ENCODE data around the gene EPHB2. TPM values are rescaled to one million over a fixed set of nuclear protein-coding genes. Genes with fewer than 3 reads are reported as not detected.

Gene EPHB2
- total and polyA plus RNA-seq, 2 of the 8 experiments (the other 6 are each of a cell fraction or from before 2014, with no cell fraction given): 15.8 to 17.2 TPM

DNA sequence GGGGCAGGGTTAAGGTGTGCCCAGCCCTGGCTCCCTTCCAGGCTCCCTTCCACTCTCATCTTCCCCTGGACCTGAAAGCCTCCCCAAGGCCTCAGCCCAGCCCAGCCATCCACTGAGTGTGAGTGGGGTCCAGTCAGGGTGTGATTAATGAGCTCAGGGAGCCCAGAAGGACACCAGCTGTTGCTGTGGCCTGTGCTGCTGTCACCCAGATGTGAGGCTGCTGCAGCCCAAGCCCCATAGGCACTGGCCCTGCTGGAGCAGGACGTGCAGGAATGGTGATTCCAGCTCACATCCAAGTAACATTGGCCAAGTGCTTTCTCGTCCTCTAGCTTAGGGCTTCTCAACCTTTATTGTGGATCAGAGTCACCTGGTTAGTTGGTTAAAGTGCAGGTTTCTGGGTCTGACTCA is 77.6 kb downstream of the EPHB2 start:
- no peak overlapping the region for H2AK5ac ChIP-seq (ENCODE audit: low read depth, low read length)
- no peak overlapping the region for H4K8ac ChIP-seq (ENCODE audit: extremely low read depth, insufficient read depth, low read length)
- H3K4ac ChIP-seq (replicated peaks; ENCODE audit: insufficient read length, low read depth, low read length): no peak overlapping the region
- no peaks in the 10 kb centered on the region for H4K20me1 ChIP-seq (replicated peaks in 1 of 2; ENCODE audit: control insufficient read depth in 1 of 2, insufficient read depth in 2 of 2, low read length in 2 of 2)
- peaks cover 0 to 15% (median 6%) of the 10 kb centered on the region in 4 experiments; a peak in 5 of 7 replicates for H3K4me1 ChIP-seq (replicated peaks in 1 of 4; ENCODE audit: control insufficient read depth in 3 of 4, insufficient read depth in 4 of 4, low read length in 3 of 4)
- peak overlapping the region; percentile 72; the same call in 1 of the 2 replicates for H2BK15ac ChIP-seq (ENCODE audit: low read length)
- no peaks in the 10 kb centered on the region; the same call in 1 of the 2 replicates for H3K23me2 ChIP-seq (ENCODE audit: low read depth, low read length)
- no peak overlapping the region for H3K18ac ChIP-seq (ENCODE audit: extremely low read depth, low read length)
- no peak overlapping the region for H3K27ac ChIP-seq (ENCODE audit: low read depth, low read length)
- H3K36me3 ChIP-seq (ENCODE audit: control insufficient read depth in 2 of 4, insufficient read depth in 4 of 4, low read length in 3 of 4): no peaks in the 10 kb centered on the region
- no peak overlapping the region for H2AFZ ChIP-seq (ENCODE audit: low read length)
- no peaks in the 10 kb centered on the region for H3K9me3 ChIP-seq (ENCODE audit: insufficient read depth in 2 of 2, low read depth in 1 of 2, low read length in 1 of 2)
- H4K5ac ChIP-seq (ENCODE audit: insufficient read length, low read depth, low read length): no peak overlapping the region
- H3K4me3 ChIP-seq (ENCODE audit: extremely low read depth in 1 of 4, insufficient read depth in 2 of 4, low read depth in 3 of 4, low read length in 4 of 4): no peak overlapping the region
- no peak overlapping the region for H3K14ac ChIP-seq (ENCODE audit: insufficient read length)
- peak overlapping the region; percentile 21; the same call in 1 of the 2 replicates for H2BK5ac ChIP-seq (ENCODE audit: low read depth, low read length)
- H3K9ac ChIP-seq (replicated peaks in 1 of 4; ENCODE audit: extremely low read depth in 1 of 4, low read depth in 3 of 4, low read length in 3 of 4): 0 out of 7 replicates have a peak overlapping the region, but pooled peaks of 1 of the 4 experiments have one; percentile 8
- FAIRE-seq: no peak
- no peak overlapping the region for H3K4me2 ChIP-seq (ENCODE audit: insufficient read depth in 1 of 2, low read depth in 2 of 2, low read length in 2 of 2)
- CTCF ChIA-PET (ENCODE audit: partially characterized antibody): interaction anchor here (0.9 to 2.1 kb wide), 4 partner anchors 12 to 84 kb away, joined by 3 to 9 read pairs (median 4); no protein-coding TSS in a partner anchor
- DNase-seq (ENCODE audit: low read depth in 1 of 2, low spot score in 2 of 2): no peak
- WGBS, 2 experiments (ENCODE audit: extremely low coverage in 1 of 2, insufficient coverage in 1 of 2, insufficient read length in 1 of 2, insufficient replicate concordance in 2 of 2, low coverage in 1 of 2, low lambda C conversion rate in 2 of 2, missing lambda C conversion rate in 1 of 2): 92% methylated on average over 2 of the region's 2 CpGs; no CpG with 5 or more reads in 1 of the 2 experiments
- H3K79me2 ChIP-seq (ENCODE audit: control insufficient read depth in 1 of 2, insufficient read depth in 2 of 2, low read length in 2 of 2): no peaks in the 10 kb centered on the region
- peak overlapping the region; percentile 4 for H4K91ac ChIP-seq (replicated peaks; ENCODE audit: insufficient read length, low read length)
- H3K79me1 ChIP-seq (ENCODE audit: low read depth, low read length): no peaks in the 10 kb centered on the region
- no peak overlapping the region for H2BK12ac ChIP-seq (ENCODE audit: low read depth, low read length)
- no peak overlapping the region for H3K23ac ChIP-seq (ENCODE audit: insufficient read length)
- no peak overlapping the region for H2BK20ac ChIP-seq (ENCODE audit: low read length)
- H2BK120ac ChIP-seq (replicated peaks; ENCODE audit: low read depth, low read length): no peak overlapping the region
- H3K56ac ChIP-seq (replicated peaks; ENCODE audit: insufficient read length, low read depth, low read length): no peak overlapping the region
- no peaks in the 10 kb centered on the region for H3K27me3 ChIP-seq (replicated peaks in 1 of 4; ENCODE audit: control insufficient read depth in 3 of 4, extremely low read depth in 1 of 4, insufficient read depth in 3 of 4, low read length in 3 of 4)
- POLR2A ChIA-PET (ENCODE audit: partially characterized antibody): no interaction called here
- no peak for TF ChIP-seq BCL11A (IDR thresholded peaks at IDR 0.05; ENCODE audit: low read depth in 2 of 2, low read length in 2 of 2)
- no peak for TF ChIP-seq TAF1 (IDR thresholded peaks at IDR 0.05; ENCODE audit: low read depth, low read length)
- no peak for TF ChIP-seq POLR2AphosphoS5 (IDR thresholded peaks at IDR 0.05; ENCODE audit: low read depth, low read length)
- no peak for TF ChIP-seq RFX5 (IDR thresholded peaks at IDR 0.05; ENCODE audit: borderline replicate concordance, low read depth, low read length)
- TF ChIP-seq BRCA1 (IDR thresholded peaks at IDR 0.05; ENCODE audit: low read depth, low read length): no peak
- TF ChIP-seq, protein P1, sequence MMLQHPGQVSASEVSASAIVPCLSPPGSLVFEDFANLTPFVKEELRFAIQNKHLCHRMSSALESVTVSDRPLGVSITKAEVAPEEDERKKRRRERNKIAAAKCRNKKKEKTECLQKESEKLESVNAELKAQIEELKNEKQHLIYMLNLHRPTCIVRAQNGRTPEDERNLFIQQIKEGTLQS (IDR thresholded peaks at IDR 0.05; ENCODE audit: insufficient read depth, low read depth, low read length): no peak
- TF ChIP-seq RBBP5 (IDR thresholded peaks at IDR 0.05; ENCODE audit: borderline replicate concordance, low read depth, low read length): no peak
- TF ChIP-seq, protein P2, sequence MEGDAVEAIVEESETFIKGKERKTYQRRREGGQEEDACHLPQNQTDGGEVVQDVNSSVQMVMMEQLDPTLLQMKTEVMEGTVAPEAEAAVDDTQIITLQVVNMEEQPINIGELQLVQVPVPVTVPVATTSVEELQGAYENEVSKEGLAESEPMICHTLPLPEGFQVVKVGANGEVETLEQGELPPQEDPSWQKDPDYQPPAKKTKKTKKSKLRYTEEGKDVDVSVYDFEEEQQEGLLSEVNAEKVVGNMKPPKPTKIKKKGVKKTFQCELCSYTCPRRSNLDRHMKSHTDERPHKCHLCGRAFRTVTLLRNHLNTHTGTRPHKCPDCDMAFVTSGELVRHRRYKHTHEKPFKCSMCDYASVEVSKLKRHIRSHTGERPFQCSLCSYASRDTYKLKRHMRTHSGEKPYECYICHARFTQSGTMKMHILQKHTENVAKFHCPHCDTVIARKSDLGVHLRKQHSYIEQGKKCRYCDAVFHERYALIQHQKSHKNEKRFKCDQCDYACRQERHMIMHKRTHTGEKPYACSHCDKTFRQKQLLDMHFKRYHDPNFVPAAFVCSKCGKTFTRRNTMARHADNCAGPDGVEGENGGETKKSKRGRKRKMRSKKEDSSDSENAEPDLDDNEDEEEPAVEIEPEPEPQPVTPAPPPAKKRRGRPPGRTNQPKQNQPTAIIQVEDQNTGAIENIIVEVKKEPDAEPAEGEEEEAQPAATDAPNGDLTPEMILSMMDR (IDR thresholded peaks at IDR 0.05; ENCODE audit: control extremely low read depth in 1 of 3, insufficient read depth in 1 of 3, low read depth in 1 of 3, low read length in 3 of 3): no peak
- TF ChIP-seq GABPA (IDR thresholded peaks at IDR 0.05; ENCODE audit: borderline replicate concordance, insufficient read depth, low read length): no peak
- TF ChIP-seq ASH2L (IDR thresholded peaks at IDR 0.05; ENCODE audit: low read length): no peak
- no peak for TF ChIP-seq CHD2 (IDR thresholded peaks at IDR 0.05; ENCODE audit: low read length)
